GM10248 (cell line): ENCODE data around the gene MBD3L5.

Experiments used
- CTCF ChIA-PET: fragments of 300-600 bp; sonication (Branson Sonifier 250); formaldehyde crosslinking; extraction: SDS; loops from one replicate; lab custom pipeline; 2021; ENCODE audit warnings: antibody characterized with exemption; lab: Yijun Ruan, JAX
- POLR2A ChIA-PET: fragments of 350-650 bp; sonication (Branson Sonifier 250); formaldehyde crosslinking; extraction: SDS; loops from one replicate; lab custom pipeline; 2020; ENCODE audit warnings: antibody characterized with exemption; lab: Yijun Ruan, JAX
- DNase-seq: peaks from one replicate; pipeline ENCODE4 v3.0.0; 2012; ENCODE audit errors: extremely low spot score
- TF ChIP-seq, protein P1 (sequence below): IDR thresholded peaks from 2 replicates; pipeline ENCODE4 v1.5.1; 2012; ENCODE audit warnings: mild to moderate bottlenecking, low read depth; ENCODE audit errors: extremely low read depth, missing control alignments, control extremely low read depth

MBD3L5 gene

DNA sequence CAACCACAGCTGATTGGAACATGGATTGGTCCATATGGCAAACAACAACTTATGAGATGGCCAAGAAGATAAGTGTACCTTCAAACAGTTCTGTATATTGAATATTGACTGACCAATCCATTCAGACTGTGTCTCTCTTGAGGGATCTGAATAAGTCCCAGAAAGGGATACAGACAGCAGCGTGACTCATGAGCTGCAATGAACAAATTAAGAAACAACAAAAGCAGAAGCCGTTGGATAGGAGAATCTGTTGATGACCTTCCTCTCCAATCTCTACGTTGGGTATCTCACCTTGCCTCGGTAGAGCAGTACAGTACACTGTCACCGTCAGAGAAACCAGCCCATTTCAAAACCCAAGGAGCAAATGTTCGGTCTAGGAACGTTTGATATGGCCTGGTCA is 30.4 kb upstream of the MBD3L5 start:
- CTCF ChIA-PET: interaction anchor here (1.4 kb wide), 1 partner anchor 28 kb away, joined by 3 read pairs; no protein-coding TSS in a partner anchor

DNA sequence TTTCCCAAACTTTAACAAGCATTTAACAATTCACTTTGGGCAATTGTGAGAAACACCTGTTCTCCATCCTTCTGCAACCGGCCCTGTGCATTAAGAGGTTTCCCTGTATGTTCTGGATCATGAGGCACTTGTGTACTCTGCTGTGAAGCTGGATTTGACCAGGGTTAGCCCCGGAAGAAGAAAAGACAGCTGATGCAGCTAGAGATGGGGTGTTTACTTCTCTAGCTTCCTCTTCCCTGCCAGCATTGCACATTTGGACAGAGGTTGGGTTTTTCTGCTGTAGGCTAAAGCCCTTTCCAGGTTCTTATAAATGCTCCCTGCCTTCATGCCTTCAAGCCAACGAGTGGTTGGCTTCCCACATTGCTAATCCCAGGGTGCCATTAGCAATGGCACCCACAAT is 30.0 kb upstream of the MBD3L5 start:
- POLR2A ChIA-PET: no interaction called here
- no peak for DNase-seq
- TF ChIP-seq, protein P1, sequence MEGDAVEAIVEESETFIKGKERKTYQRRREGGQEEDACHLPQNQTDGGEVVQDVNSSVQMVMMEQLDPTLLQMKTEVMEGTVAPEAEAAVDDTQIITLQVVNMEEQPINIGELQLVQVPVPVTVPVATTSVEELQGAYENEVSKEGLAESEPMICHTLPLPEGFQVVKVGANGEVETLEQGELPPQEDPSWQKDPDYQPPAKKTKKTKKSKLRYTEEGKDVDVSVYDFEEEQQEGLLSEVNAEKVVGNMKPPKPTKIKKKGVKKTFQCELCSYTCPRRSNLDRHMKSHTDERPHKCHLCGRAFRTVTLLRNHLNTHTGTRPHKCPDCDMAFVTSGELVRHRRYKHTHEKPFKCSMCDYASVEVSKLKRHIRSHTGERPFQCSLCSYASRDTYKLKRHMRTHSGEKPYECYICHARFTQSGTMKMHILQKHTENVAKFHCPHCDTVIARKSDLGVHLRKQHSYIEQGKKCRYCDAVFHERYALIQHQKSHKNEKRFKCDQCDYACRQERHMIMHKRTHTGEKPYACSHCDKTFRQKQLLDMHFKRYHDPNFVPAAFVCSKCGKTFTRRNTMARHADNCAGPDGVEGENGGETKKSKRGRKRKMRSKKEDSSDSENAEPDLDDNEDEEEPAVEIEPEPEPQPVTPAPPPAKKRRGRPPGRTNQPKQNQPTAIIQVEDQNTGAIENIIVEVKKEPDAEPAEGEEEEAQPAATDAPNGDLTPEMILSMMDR: no peak
- CTCF ChIA-PET: interaction anchor here (1.4 kb wide), 1 partner anchor 29 kb away, joined by 3 read pairs; no protein-coding TSS in a partner anchor

More for the DNA sequence above, 30.4 kb upstream of the MBD3L5 start:
- TF ChIP-seq, protein P1: no peak
- POLR2A ChIA-PET: no interaction called here
- DNase-seq: no peak

DNA sequence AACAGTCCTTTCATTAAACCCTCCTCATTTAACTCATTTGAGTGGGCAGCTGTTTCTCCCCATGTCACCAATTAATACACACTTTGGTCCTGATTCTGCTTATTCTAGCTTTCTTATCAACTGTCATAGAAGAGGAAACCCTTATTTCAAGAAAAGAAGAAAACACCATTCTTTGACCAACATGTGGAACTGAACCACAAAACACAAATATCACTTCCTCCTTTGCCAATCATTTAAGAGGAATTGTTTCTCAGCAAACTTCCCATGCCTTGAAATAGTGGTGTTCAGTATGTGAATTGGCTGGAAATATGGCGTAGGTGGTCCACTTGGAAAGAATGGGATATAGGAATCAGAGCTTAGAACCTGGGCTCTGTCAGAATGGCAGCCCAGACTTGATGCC is 29.6 kb upstream of the MBD3L5 start:
- TF ChIP-seq, protein P1: no peak
- ChIA-PET POLR2A (no interaction called here), CTCF (interaction anchor here (0.7 to 1.4 kb wide), 2 partner anchors 12 to 29 kb away, joined by 3 read pairs; no protein-coding TSS in a partner anchor)
- DNase-seq: no peak

DNA sequence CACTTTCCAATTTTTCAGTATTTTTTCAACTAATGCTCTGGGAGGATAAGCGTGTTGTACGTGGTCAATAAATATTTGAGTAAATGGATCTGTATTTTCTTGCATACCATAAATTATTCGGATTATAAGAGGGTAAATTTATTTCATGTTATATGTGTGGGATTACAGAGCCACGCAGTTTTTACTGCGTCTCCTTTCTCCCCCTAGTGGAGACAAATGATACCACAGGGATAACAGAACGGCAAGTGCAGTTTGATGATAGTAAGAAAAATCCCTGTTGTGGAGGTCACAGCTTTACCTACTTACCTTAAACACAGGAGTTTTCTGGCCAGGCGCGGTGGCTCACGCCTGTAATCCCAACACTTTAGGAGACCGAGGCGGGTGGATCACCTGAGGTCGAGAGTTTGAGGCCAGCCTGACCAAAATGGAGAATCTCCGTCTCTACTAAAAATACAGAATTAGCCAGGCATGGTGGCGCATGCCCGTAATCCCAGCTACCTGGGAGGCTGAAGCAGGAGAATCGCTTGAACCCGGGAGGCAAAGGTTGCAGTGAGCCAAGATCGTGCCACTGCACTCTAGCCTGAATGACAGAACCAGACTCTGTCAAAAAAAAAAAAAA is 26.0 kb upstream of the MBD3L5 start:
- TF ChIP-seq, protein P1: peak; percentile 46
- DNase-seq: no peak
- CTCF ChIA-PET: interaction anchor here (1.0 to 2.0 kb wide), 5 partner anchors 10 to 878 kb away, joined by 3 to 4 read pairs (median 4); no protein-coding TSS in a partner anchor
- POLR2A ChIA-PET: no interaction called here

DNA sequence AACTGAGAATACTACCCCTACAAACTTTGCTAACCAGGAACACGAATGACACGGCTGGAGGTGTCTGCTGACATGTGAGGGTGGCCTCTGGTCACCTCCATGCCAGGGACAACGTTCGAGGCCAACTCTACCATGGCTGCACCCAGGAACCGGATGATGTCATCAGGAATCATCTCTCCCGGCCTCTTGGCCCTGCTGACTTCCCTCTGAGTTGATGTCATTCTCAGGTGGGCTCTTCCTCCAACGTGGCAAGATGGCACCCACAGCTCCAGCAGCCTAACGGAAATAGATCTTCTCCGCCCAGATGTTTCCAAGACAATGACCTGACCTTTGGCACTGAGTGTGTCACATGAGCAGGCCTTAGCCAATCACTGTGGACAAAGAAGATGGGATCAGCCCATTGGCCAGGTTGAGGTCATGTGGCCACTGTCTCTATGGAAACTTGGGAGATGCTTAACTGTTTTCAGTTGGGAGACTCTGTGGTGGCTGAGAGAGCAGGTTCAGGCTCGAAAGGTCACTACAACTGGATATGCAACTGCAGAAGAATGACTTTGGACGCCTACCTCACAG is 24.2 kb upstream of the MBD3L5 start:
- CTCF ChIA-PET: interaction anchor here (2.0 kb wide), 1 partner anchor 16 kb away, joined by 4 read pairs; no protein-coding TSS in a partner anchor

DNA sequence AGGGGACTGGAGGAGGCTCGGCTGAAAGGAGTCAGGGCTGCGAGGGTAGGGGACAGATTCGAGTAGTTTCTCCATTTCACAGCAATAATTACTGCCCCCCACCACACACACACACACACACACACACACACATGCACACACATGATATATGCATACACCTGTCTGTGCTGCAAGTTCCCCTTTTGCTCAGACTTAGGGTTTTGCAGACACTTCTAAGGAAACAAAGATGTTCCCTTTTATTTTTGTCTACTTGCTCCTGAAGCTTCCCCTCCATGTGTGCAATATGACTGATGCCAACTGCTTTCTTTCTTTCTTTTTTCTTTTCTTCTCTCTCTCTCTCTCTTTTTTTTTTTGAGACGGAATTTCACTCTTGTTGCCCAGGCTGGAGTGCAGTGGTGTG is 22.5 kb upstream of the MBD3L5 start:
- TF ChIP-seq, protein P1: no peak
- ChIA-PET CTCF (no interaction called here), POLR2A (no interaction called here)
- no peak for DNase-seq

More for the DNA sequence above, 24.2 kb upstream of the MBD3L5 start:
- TF ChIP-seq, protein P1: no peak
- no peak for DNase-seq
- POLR2A ChIA-PET: no interaction called here
